ENCODE results near the gene CD79B. TPM values are rescaled to one million over a fixed set of nuclear protein-coding genes. Genes with fewer than 3 reads are reported as not detected.

CD79B gene
- total and polyA plus RNA-seq, 10 of the 15 experiments (the other 5 are each of a cell fraction or from before 2014, with no cell fraction given) = 17.5 to 148 (median 79.1) TPM

DNA sequence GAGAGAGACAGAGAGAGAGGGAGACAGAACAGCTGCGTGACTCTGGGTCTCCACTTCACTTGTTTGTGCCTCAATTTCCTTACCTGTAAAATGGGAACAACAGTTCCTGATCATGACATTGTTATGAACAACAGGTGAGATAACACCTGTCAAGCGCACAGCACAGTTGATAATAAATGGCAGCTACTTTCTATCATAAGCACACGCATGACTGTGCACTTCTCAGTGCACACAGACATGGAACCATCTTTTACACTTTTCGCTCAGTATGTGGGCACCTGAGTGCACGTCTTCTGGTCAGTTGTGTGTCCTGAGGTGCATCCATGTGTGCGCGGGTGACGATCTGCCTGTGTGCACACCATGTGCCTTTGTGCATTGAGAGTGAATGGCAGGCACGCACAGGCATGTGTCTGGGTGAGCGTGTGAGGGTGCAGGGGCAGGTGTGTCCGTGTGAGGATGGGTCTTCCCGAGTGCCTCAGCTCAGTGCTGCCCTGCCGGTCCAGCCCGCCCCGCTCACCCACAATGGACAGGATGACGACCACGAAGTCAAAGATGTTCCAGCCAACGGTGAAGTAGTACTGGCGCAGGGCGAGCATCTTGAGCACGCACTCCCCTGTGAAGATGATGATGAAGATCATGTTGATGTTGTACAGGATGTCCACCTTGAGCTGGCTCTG is 10.3 kb upstream of the CD79B start:
- Histone ChIP-seq H2AFZ (ENCODE audit: control insufficient read depth, low read depth, low read length) (no peak overlapping the region), H3K9ac (ENCODE audit: control insufficient read depth, insufficient read depth, low read length) (no peak overlapping the region), H4K20me1 (ENCODE audit: control insufficient read depth, insufficient read depth) (no peaks in the 10 kb centered on the region), H3K4me1 (ENCODE audit: control insufficient read depth, insufficient read depth, low read length) (peaks cover 18% of the 10 kb centered on the region), H3K36me3 (ENCODE audit: control insufficient read depth in 2 of 2, insufficient read depth in 2 of 2, low read length in 1 of 2) (no peaks in the 10 kb centered on the region), H3K79me2 (ENCODE audit: control insufficient read depth, insufficient read depth, low read length) (no peaks in the 10 kb centered on the region), H3K4me3 (no peak overlapping the region), H3K4me2 (ENCODE audit: control insufficient read depth, insufficient read depth) (no peak overlapping the region), H3K9me3 (replicated peaks; ENCODE audit: control insufficient read depth, insufficient read depth, low read length) (no peaks in the 10 kb centered on the region; the same call in 2 of the 3 replicates), H3K27me3 (replicated peaks in 1 of 2; ENCODE audit: control insufficient read depth in 2 of 2, insufficient read depth in 2 of 2, low read length in 1 of 2) (no peaks in the 10 kb centered on the region), H3K27ac (ENCODE audit: control insufficient read depth, insufficient read depth) (no peak overlapping the region)
- RAD21 ChIA-PET (ENCODE audit: unreplicated experiment) = no interaction called here
- intact Hi-C loops (cut with micrococcal nuclease; ENCODE audit: unreplicated experiment) = no loop called here
- WGBS (ENCODE audit: insufficient coverage, insufficient replicate concordance, low lambda C conversion rate, missing lambda C conversion rate) = 77% methylated on average over 21 of the region's 21 CpGs
- POLR2A ChIA-PET = interaction anchor here (1.8 kb wide), 1 partner anchor 9 kb away, joined by 4 read pairs; no protein-coding TSS in a partner anchor
- SMC1A ChIA-PET (ENCODE audit: uncharacterized antibody, unreplicated experiment) = no interaction called here
- ATAC-seq = no peak
- TF ChIP-seq, protein P1, sequence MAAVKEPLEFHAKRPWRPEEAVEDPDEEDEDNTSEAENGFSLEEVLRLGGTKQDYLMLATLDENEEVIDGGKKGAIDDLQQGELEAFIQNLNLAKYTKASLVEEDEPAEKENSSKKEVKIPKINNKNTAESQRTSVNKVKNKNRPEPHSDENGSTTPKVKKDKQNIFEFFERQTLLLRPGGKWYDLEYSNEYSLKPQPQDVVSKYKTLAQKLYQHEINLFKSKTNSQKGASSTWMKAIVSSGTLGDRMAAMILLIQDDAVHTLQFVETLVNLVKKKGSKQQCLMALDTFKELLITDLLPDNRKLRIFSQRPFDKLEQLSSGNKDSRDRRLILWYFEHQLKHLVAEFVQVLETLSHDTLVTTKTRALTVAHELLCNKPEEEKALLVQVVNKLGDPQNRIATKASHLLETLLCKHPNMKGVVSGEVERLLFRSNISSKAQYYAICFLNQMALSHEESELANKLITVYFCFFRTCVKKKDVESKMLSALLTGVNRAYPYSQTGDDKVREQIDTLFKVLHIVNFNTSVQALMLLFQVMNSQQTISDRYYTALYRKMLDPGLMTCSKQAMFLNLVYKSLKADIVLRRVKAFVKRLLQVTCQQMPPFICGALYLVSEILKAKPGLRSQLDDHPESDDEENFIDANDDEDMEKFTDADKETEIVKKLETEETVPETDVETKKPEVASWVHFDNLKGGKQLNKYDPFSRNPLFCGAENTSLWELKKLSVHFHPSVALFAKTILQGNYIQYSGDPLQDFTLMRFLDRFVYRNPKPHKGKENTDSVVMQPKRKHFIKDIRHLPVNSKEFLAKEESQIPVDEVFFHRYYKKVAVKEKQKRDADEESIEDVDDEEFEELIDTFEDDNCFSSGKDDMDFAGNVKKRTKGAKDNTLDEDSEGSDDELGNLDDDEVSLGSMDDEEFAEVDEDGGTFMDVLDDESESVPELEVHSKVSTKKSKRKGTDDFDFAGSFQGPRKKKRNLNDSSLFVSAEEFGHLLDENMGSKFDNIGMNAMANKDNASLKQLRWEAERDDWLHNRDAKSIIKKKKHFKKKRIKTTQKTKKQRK (IDR thresholded peaks at IDR 0.05; ENCODE audit: low read depth, low read length) = no peak
- TF ChIP-seq, protein P2, sequence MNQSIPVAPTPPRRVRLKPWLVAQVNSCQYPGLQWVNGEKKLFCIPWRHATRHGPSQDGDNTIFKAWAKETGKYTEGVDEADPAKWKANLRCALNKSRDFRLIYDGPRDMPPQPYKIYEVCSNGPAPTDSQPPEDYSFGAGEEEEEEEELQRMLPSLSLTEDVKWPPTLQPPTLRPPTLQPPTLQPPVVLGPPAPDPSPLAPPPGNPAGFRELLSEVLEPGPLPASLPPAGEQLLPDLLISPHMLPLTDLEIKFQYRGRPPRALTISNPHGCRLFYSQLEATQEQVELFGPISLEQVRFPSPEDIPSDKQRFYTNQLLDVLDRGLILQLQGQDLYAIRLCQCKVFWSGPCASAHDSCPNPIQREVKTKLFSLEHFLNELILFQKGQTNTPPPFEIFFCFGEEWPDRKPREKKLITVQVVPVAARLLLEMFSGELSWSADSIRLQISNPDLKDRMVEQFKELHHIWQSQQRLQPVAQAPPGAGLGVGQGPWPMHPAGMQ (IDR thresholded peaks at IDR 0.05; ENCODE audit: borderline replicate concordance) = no peak
- TF ChIP-seq PAX5 (IDR thresholded peaks at IDR 0.05; ENCODE audit: borderline replicate concordance, low read depth, low read length) = no peak
- no peak for TF ChIP-seq RBBP5 (conservative IDR thresholded peaks at IDR 0.05)
- TF ChIP-seq FOS (IDR thresholded peaks at IDR 0.05; ENCODE audit: borderline replicate concordance, extremely low read depth, insufficient read length) = no peak
- no peak for TF ChIP-seq ZNF217 (IDR thresholded peaks at IDR 0.05)
- no peak for TF ChIP-seq NFYA (IDR thresholded peaks at IDR 0.05; ENCODE audit: borderline replicate concordance, low read depth, low read length)
- TF ChIP-seq CBFB (IDR thresholded peaks at IDR 0.05; ENCODE audit: low read depth) = no peak
- TF ChIP-seq WRNIP1 (IDR thresholded peaks at IDR 0.05; ENCODE audit: borderline replicate concordance, low read depth, low read length) = no peak
- TF ChIP-seq RELA (IDR thresholded peaks at IDR 0.05; ENCODE audit: borderline replicate concordance, partially characterized antibody) = no peak
- BruUV-seq (replicated peaks) = no TSS peak
- in situ Hi-C loops (cut with MboI) = no loop called here
- CTCF ChIA-PET = interaction anchor here (0.9 to 1.5 kb wide), 3 partner anchors 8 to 23 kb away, joined by 3 to 5 read pairs (median 4); partner anchors contain the start of gene CD79B
- DNase-seq (ENCODE audit: low read depth, low spot score) = no peak
- FAIRE-seq = no peak

Measured in GM12878 (cell line).